NT2/D1 (cell line): ENCODE measurements around the gene NDE1.

ENCODE experiments used
- DNase-seq: peaks from one replicate; pipeline ENCODE4 v3.0.0-alpha.2; 2011; ENCODE audit warnings: low read depth, low spot score
- H3K27me3 ChIP-seq: 2 replicates; pipeline ENCODE4 v1.6.0; 2011; ENCODE audit warnings: mild to moderate bottlenecking; ENCODE audit not compliant: insufficient read length, insufficient read depth
- H3K36me3 ChIP-seq: 2 replicates; pipeline ENCODE4 v1.6.1; 2011; ENCODE audit warnings: mild to moderate bottlenecking, low read length, mixed read lengths; ENCODE audit not compliant: insufficient read depth, insufficient read length
- H3K4me1 ChIP-seq: 2 replicates; pipeline ENCODE4 v1.5.1; 2011; ENCODE audit not compliant: insufficient read depth, insufficient read length
- H3K4me3 ChIP-seq: 2 replicates; pipeline ENCODE4 v1.5.1; 2011; ENCODE audit warnings: low read depth; ENCODE audit not compliant: insufficient read length
- H3K9ac ChIP-seq: 2 replicates; pipeline ENCODE4 v1.6.0; 2011; ENCODE audit warnings: low read depth; ENCODE audit not compliant: insufficient read length
- H3K9me3 ChIP-seq: 2 replicates; pipeline ENCODE4 v1.5.1; 2011; ENCODE audit warnings: mild to moderate bottlenecking, low read length; ENCODE audit not compliant: insufficient read depth
- SUZ12 ChIP-seq: IDR thresholded peaks from 2 replicates; pipeline ENCODE4 v1.6.1; 2011; ENCODE audit not compliant: insufficient read length, insufficient read depth; ENCODE audit errors: extremely low read depth
- YY1 ChIP-seq: IDR thresholded peaks from 2 replicates; pipeline ENCODE4 v1.6.1; 2011; ENCODE audit not compliant: insufficient read length, insufficient read depth
- ZNF274 ChIP-seq: IDR thresholded peaks from 2 replicates; pipeline ENCODE4 v1.6.1; 2011; ENCODE audit warnings: mild to moderate bottlenecking, low read depth, low read length

NDE1 gene

GRCh38 chr16:15616475-15617165 is 33.4 kb upstream of the NDE1 start:
- no peak for TF ChIP-seq SUZ12
- Histone ChIP-seq H3K36me3 (peaks cover 74% of the 10 kb centered on the region), H3K27me3 (no peaks in the 10 kb centered on the region), H3K4me1 (no peaks in the 10 kb centered on the region), H3K9ac (no peak overlapping the region), H3K4me3 (no peak overlapping the region), H3K9me3 (no peaks in the 10 kb centered on the region)
- DNase-seq, result no peak

- Histone ChIP-seq H3K9ac (no peak overlapping the region), H3K4me1 (no peaks in the 10 kb centered on the region), H3K36me3 (peaks cover 74% of the 10 kb centered on the region), H3K27me3 (no peaks in the 10 kb centered on the region), H3K9me3 (no peaks in the 10 kb centered on the region), H3K4me3 (no peak overlapping the region)
- DNase-seq, result no peak
- no peak for TF ChIP-seq YY1
- TF ChIP-seq SUZ12, result no peak
- no peak for TF ChIP-seq ZNF274
Measured at GRCh38 chr16:15617901-15618300, 32.1 kb upstream of the NDE1 start.

DNA sequence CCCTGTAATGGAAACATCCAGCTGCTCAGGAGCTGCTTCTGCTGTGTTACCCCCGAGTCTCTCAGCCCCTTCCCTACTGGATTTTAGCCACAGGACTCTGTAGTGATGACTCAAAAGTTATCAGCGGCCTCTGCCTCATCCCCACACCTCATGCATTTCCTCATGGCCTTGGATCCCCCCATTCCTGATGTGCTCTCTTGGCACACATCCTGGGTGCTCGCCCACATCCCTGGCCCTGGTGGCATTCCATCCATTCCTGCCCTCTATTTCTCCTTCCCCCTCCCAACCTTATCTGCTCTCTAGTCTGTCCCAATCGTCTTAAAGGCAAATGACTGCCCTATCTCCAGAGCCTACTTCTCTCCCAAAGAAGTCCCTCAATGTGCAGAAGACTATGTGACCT is 31.7 kb upstream of the NDE1 start:
- DNase-seq, result no peak
- Histone ChIP-seq H3K9ac (no peak overlapping the region), H3K27me3 (no peaks in the 10 kb centered on the region), H3K36me3 (peaks cover 73% of the 10 kb centered on the region), H3K4me1 (no peaks in the 10 kb centered on the region), H3K9me3 (no peaks in the 10 kb centered on the region), H3K4me3 (no peak overlapping the region)
- TF ChIP-seq YY1 (no peak), ZNF274 (no peak), SUZ12 (no peak)

DNA sequence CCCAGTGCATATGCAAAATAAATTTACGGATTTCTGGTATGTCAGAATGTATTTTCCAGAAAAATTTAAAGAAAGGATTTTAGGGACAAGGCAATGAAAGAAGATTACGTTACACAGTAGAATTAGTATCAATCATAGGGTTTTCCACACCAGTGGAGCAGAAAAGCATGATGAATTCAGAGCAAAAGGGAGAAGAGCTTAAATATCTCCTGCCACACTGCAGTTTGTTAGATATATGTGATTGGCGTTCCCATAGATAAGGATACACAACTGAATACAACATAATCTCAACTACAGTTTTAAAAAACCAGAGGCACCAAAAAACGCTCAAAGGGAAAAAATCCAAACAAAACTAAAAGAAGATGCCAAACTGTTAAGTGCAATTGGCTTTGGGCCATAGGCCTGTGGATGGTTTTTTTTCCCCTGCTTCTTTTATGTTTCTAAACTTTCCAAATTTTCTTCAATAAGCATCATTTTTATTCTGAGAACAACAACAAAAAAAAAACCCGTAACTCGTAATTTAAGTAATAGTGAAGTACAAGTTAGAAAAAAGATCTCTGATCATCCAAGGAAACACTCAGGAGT is 29.3 kb upstream of the NDE1 start:
- Histone ChIP-seq H3K27me3 (no peaks in the 10 kb centered on the region), H3K9ac (no peak overlapping the region), H3K9me3 (no peaks in the 10 kb centered on the region), H3K36me3 (peaks cover 85% of the 10 kb centered on the region), H3K4me1 (no peaks in the 10 kb centered on the region), H3K4me3 (no peak overlapping the region)
- DNase-seq, result no peak
- TF ChIP-seq YY1, result no peak
- TF ChIP-seq SUZ12, result no peak
- TF ChIP-seq ZNF274, result no peak

DNA sequence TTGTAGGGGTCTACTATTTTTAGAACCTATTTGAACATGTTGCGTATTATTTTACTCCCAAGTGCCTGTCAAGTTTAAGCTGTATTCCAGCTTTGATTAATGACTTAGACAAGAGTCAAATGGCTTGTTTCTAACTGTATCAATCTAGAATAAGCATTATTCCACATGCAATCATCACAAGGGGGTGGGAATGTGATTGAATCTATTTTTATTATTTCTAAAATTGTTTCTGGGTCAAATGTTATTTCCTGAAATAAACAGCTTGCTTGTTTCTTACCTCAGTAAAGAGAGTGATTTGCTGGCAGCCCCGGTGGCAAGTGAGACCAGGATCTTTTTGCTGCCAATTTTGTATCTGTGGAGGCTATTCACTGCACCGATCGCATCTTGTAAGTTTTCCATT is 28.6 kb upstream of the NDE1 start:
- DNase-seq, result no peak
- Histone ChIP-seq H3K4me1 (no peaks in the 10 kb centered on the region), H3K4me3 (no peak overlapping the region), H3K9ac (no peak overlapping the region), H3K27me3 (no peaks in the 10 kb centered on the region), H3K36me3 (peaks cover 77% of the 10 kb centered on the region), H3K9me3 (no peaks in the 10 kb centered on the region)
- TF ChIP-seq SUZ12 (no peak), YY1 (no peak), ZNF274 (no peak)

- no peak for DNase-seq
- peaks cover 73% of the 10 kb centered on the region for H3K36me3 ChIP-seq
- no peak for TF ChIP-seq YY1
- no peak for TF ChIP-seq ZNF274
- TF ChIP-seq SUZ12, result no peak
- H3K4me1 ChIP-seq, result no peaks in the 10 kb centered on the region
- H3K9me3 ChIP-seq, result no peaks in the 10 kb centered on the region
- H3K4me3 ChIP-seq, result no peak overlapping the region
- H3K27me3 ChIP-seq, result no peaks in the 10 kb centered on the region
- no peak overlapping the region for H3K9ac ChIP-seq
Measured at GRCh38 chr16:15621889-15622288, 28.2 kb upstream of the NDE1 start.

DNA sequence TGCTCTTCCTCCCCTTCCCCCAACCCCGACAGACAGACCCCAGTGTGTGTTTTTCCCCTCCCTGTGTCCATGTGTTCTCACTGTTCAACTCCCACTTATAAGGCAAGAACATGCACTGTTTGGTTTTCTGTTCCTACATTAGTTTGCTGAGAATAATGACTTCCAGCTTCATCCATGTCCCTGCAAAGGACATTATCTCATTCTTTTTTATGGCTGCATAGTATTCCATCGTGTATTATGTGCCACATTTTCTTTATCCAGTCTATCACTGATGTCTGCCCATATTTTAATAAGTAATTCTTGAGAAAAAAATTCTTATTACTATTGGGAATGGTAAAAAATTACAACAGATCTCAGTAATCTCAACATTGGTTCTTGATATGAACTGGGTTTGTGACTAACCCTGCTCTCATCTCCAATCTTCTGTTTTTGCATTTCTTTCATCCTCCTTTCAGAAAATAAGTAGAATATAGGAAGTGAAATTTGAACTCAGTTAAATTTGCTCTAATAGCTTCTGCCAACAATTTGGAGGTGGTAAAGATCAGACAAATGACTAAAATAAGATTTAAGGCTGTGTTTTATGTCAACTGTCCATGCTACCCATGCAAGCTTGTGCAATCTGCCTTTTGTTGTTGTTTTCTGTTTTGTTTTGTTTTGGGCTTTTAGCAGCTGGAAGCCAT is 18.2 kb upstream of the NDE1 start:
- H3K36me3 ChIP-seq, result peaks cover 61% of the 10 kb centered on the region
- DNase-seq, result no peak
- H3K4me1 ChIP-seq, result no peaks in the 10 kb centered on the region
- no peak for TF ChIP-seq ZNF274
- TF ChIP-seq YY1, result no peak
- no peak for TF ChIP-seq SUZ12
- no peak overlapping the region for H3K4me3 ChIP-seq
- H3K9me3 ChIP-seq, result no peaks in the 10 kb centered on the region
- H3K27me3 ChIP-seq, result no peaks in the 10 kb centered on the region
- H3K9ac ChIP-seq, result no peak overlapping the region

GRCh38 chr16:15635926-15636325 is 14.1 kb upstream of the NDE1 start:
- no peak overlapping the region for H3K9ac ChIP-seq
- TF ChIP-seq SUZ12 (no peak), ZNF274 (no peak), YY1 (no peak)
- H3K4me3 ChIP-seq, result no peak overlapping the region
- H3K27me3 ChIP-seq, result no peaks in the 10 kb centered on the region
- H3K4me1 ChIP-seq, result no peaks in the 10 kb centered on the region
- no peaks in the 10 kb centered on the region for H3K9me3 ChIP-seq
- no peak for DNase-seq
- H3K36me3 ChIP-seq, result peaks cover 74% of the 10 kb centered on the region
